Upper lobe of right lung (tissue), 1 donor: ENCODE data around the gene APBB2. TPM values are rescaled to one million over a fixed set of nuclear protein-coding genes. Genes with fewer than 3 reads are reported as not detected.

Experiments
- ATAC-seq: fragments of 200-7000 bp; cut with Tn5 transposase; one replicate; pipeline ENCODE4 v1.9.1; 2020; ENCODE audit warnings: mild to moderate bottlenecking, moderate library complexity
- DNase-seq: peaks from one replicate; pipeline ENCODE4 v3.0.0-alpha.2; 2020
- H3K27ac ChIP-seq: fragments of 200-600 bp; one replicate; pipeline ENCODE4 v1.8.0; 2022
- H3K27me3 ChIP-seq: fragments of 200-600 bp; one replicate; pipeline ENCODE4 v1.8.0; 2022; ENCODE audit warnings: mild to moderate bottlenecking
- H3K36me3 ChIP-seq: fragments of 200-600 bp; one replicate; pipeline ENCODE4 v1.8.0; 2022
- H3K4me1 ChIP-seq: fragments of 200-600 bp; one replicate; pipeline ENCODE4 v1.8.0; 2022
- H3K4me3 ChIP-seq: fragments of 200-600 bp; one replicate; pipeline ENCODE4 v1.8.0; 2022; ENCODE audit warnings: mild to moderate bottlenecking
- H3K9me3 ChIP-seq: fragments of 200-600 bp; one replicate; pipeline ENCODE4 v1.8.0; 2022
- CTCF ChIP-seq: fragments of 200-600 bp; IDR thresholded peaks from one replicate; pipeline ENCODE4 v1.8.0; 2022; ENCODE audit warnings: antibody characterized with exemption
- intact Hi-C: fragments of 100-400 bp; cut with DNase I; formaldehyde crosslinking; loops from one replicate; pipeline ENCODE4 v1.11.0; 2022
- total RNA-seq: library from RNA; stranded (reverse); fragmentation: NEBNext Ultra II Directional; extraction: Animal tissue kit (Norgen Biotek cat#: 25700); gene quantifications from one replicate; pipeline ENCODE4 v1.2.1, GENCODE V29; 2021
- donor health status: DM: no; HTN: yes; CAD: no; lungs with severe emphysema.

Gene APBB2
- total RNA-seq, 1 donor from 2014 or later: 88.2 TPM

- no peak for TF ChIP-seq CTCF
These were observed 323.6 kb downstream of the APBB2 start for GRCh38 chr4:40890764-40891163.

GRCh38 chr4:40890199-40890598, 324.1 kb downstream of the APBB2 start:
- TF ChIP-seq CTCF: no peak
- no peaks in the 10 kb centered on the region for H3K9me3 ChIP-seq

More at GRCh38 chr4:40890764-40891163, 323.6 kb downstream of the APBB2 start:
- DNase-seq: no peak
- Histone ChIP-seq H3K4me3 (no peak overlapping the region), H3K27me3 (no peaks in the 10 kb centered on the region), H3K9me3 (no peaks in the 10 kb centered on the region), H3K4me1 (no peaks in the 10 kb centered on the region), H3K27ac (no peak overlapping the region), H3K36me3 (peaks cover 35% of the 10 kb centered on the region)
- intact Hi-C loops: no loop called here
- no peak for ATAC-seq

GRCh38 chr4:40888933-40889332, 325.4 kb downstream of the APBB2 start:
- intact Hi-C loops: no loop called here
- Histone ChIP-seq H3K27ac (no peak overlapping the region), H3K9me3 (no peaks in the 10 kb centered on the region), H3K27me3 (no peaks in the 10 kb centered on the region), H3K36me3 (peaks cover 35% of the 10 kb centered on the region), H3K4me3 (no peak overlapping the region), H3K4me1 (no peaks in the 10 kb centered on the region)
- ATAC-seq: no peak
- DNase-seq: no peak
- TF ChIP-seq CTCF: no peak

More at GRCh38 chr4:40890199-40890598, 324.1 kb downstream of the APBB2 start:
- ATAC-seq: no peak
- Histone ChIP-seq H3K36me3 (peaks cover 35% of the 10 kb centered on the region), H3K4me3 (no peak overlapping the region), H3K27me3 (no peaks in the 10 kb centered on the region), H3K27ac (no peak overlapping the region), H3K4me1 (no peaks in the 10 kb centered on the region)
- DNase-seq: no peak
- intact Hi-C loops: no loop called here

GRCh38 chr4:40887764-40888131, 326.6 kb downstream of the APBB2 start:
- H3K27me3 ChIP-seq: no peaks in the 10 kb centered on the region
- no peaks in the 10 kb centered on the region for H3K4me1 ChIP-seq
- peak; percentile 93 for ATAC-seq
- DNase-seq: no peak
- peaks cover 29% of the 10 kb centered on the region for H3K36me3 ChIP-seq
- H3K27ac ChIP-seq: peak overlapping the region; percentile 60
- no peak for TF ChIP-seq CTCF
- intact Hi-C loops: no loop called here
- no peaks in the 10 kb centered on the region for H3K9me3 ChIP-seq
- no peak overlapping the region for H3K4me3 ChIP-seq

- ATAC-seq: no peak
- DNase-seq: no peak
- Histone ChIP-seq H3K4me1 (no peaks in the 10 kb centered on the region), H3K27me3 (no peaks in the 10 kb centered on the region), H3K36me3 (peaks cover 23% of the 10 kb centered on the region), H3K4me3 (no peak overlapping the region), H3K9me3 (no peaks in the 10 kb centered on the region), H3K27ac (peak overlapping the region; percentile 60)
- intact Hi-C loops: no loop called here
- no peak for TF ChIP-seq CTCF
These were observed 327.2 kb downstream of the APBB2 start for GRCh38 chr4:40886931-40887763.
